CD8-positive, alpha-beta memory T cell (primary cell): Measurements from ENCODE around the gene C12orf42. TPM values are rescaled to one million over a fixed set of nuclear protein-coding genes. Genes with fewer than 3 reads are reported as not detected.

ENCODE experiments used
- CTCF ChIA-PET: fragments of 350-600 bp; sonication (Branson Sonifier 250); formaldehyde crosslinking; loops from one replicate; lab custom pipeline; 2021; ENCODE audit warnings: antibody characterized with exemption; lab: Charles Lee
- POLR2A ChIA-PET: fragments of 350-600 bp; sonication (Branson Sonifier 250); formaldehyde crosslinking; loops from one replicate; lab custom pipeline; 2021; ENCODE audit warnings: antibody characterized with exemption; lab: Charles Lee
- DNase-seq, 5 donors: peaks; one replicate each; pipeline versions ENCODE4 v3.0.0 to v3.0.0-alpha.2; 2020 to 2022; ENCODE audit warnings: mixed read lengths in 1 of 5
- H3K27ac ChIP-seq: one replicate; pipeline ENCODE4 v1.7.0; 2013; ENCODE audit warnings: low read depth, mild to moderate bottlenecking, low read length, moderate library complexity
- H3K27me3 ChIP-seq: 2 replicates; pipeline ENCODE4 v1.7.0; 2013; ENCODE audit warnings: low read length, mild to moderate bottlenecking; ENCODE audit not compliant: insufficient read depth, poor library complexity, severe bottlenecking
- H3K36me3 ChIP-seq: 2 replicates; pipeline ENCODE4 v1.7.0; 2013; ENCODE audit warnings: mild to moderate bottlenecking, low read length, moderate library complexity; ENCODE audit not compliant: insufficient read depth
- H3K4me1 ChIP-seq: 2 replicates; pipeline ENCODE4 v1.7.0; 2013; ENCODE audit warnings: mild to moderate bottlenecking, low read length, moderate library complexity; ENCODE audit not compliant: insufficient read depth
- H3K4me3 ChIP-seq: 2 replicates; pipeline ENCODE4 v1.7.0; 2013; ENCODE audit warnings: mild to moderate bottlenecking, low read length
- H3K9me3 ChIP-seq: 2 replicates; pipeline ENCODE4 v1.7.0; 2013; ENCODE audit warnings: mild to moderate bottlenecking, low read length
- H3K27ac Mint-ChIP-seq, 8 donors: one replicate each; pipeline ENCODE4 v1.8.0; 2020 to 2021; ENCODE audit warnings: mixed read lengths in 8 of 8, mild to moderate bottlenecking in 6 of 8, inconsistent platforms in 3 of 8, moderate library complexity in 3 of 8
- H3K27me3 Mint-ChIP-seq, 2 donors: one replicate each; pipeline ENCODE4 v1.8.0; 2020 to 2021; ENCODE audit warnings: mixed read lengths in 2 of 2, mild to moderate bottlenecking in 1 of 2, moderate library complexity in 1 of 2
- H3K36me3 Mint-ChIP-seq, 3 donors: one replicate each; pipeline ENCODE4 v1.8.0; 2020 to 2021; ENCODE audit warnings: mixed read lengths in 3 of 3, inconsistent platforms in 1 of 3, mild to moderate bottlenecking in 1 of 3
- H3K4me1 Mint-ChIP-seq, 3 donors: one replicate each; pipeline ENCODE4 v1.8.0; 2020 to 2021; ENCODE audit warnings: mixed read lengths in 3 of 3, inconsistent platforms in 1 of 3, mild to moderate bottlenecking in 1 of 3
- H3K4me3 Mint-ChIP-seq, 7 donors: one replicate each; pipeline ENCODE4 v1.8.0; 2020 to 2021; ENCODE audit warnings: mixed read lengths in 7 of 7, mild to moderate bottlenecking in 6 of 7, moderate library complexity in 4 of 7, inconsistent platforms in 2 of 7
- H3K9me3 Mint-ChIP-seq, 5 donors: one replicate each; pipeline ENCODE4 v1.8.0; 2020 to 2022; ENCODE audit warnings: mixed read lengths in 5 of 5, mild to moderate bottlenecking in 3 of 5, moderate library complexity in 2 of 5, inconsistent platforms in 1 of 5
- polyA plus RNA-seq: library from polyadenylated mRNA; unstranded; fragments of 300-500 nt; fragmentation: Illumina TruSeq; gene quantifications from one replicate; pipeline ENCODE4 v1.2.3, GENCODE V29; 2021
- total RNA-seq, 2 experiments: library from RNA; stranded (reverse); gene quantifications; one replicate each; pipeline ENCODE4 v1.2.3, GENCODE V29; 2021

C12orf42 gene
- total and polyA plus RNA-seq, 3 experiments from 2014 or later, result 1.2 to 6.8 (median 1.2) TPM

- Histone ChIP-seq H3K4me3 (no peak overlapping the region), H3K27ac (no peak overlapping the region), H3K9me3 (no peaks in the 10 kb centered on the region), H3K4me1 (no peaks in the 10 kb centered on the region), H3K27me3 (no peaks in the 10 kb centered on the region), H3K36me3 (no peaks in the 10 kb centered on the region)
- no peaks in the 10 kb centered on the region for H3K9me3 Mint-ChIP-seq
- no peak overlapping the region for H3K27ac Mint-ChIP-seq
- no peak for DNase-seq
- CTCF ChIA-PET, result no interaction called here
- peaks cover 0 to 2% of the 10 kb centered on the region in 2 donors for H3K27me3 Mint-ChIP-seq
- H3K4me3 Mint-ChIP-seq, result no peak overlapping the region
- POLR2A ChIA-PET, result no interaction called here
- H3K36me3 Mint-ChIP-seq, result peaks cover 0 to 10% (median 10%) of the 10 kb centered on the region in 3 donors
- peaks cover 5 to 12% (median 9%) of the 10 kb centered on the region in 3 donors for H3K4me1 Mint-ChIP-seq
Observed at GRCh38 chr12:103350116-103350515, 145.7 kb downstream of the C12orf42 start.

GRCh38 chr12:103348935-103349334 is 146.8 kb downstream of the C12orf42 start:
- ChIA-PET CTCF (no interaction called here), POLR2A (no interaction called here)
- H3K4me3 ChIP-seq, result no peak overlapping the region
- no peaks in the 10 kb centered on the region for H3K36me3 ChIP-seq
- H3K27me3 Mint-ChIP-seq, result peaks cover 0 to 2% of the 10 kb centered on the region in 2 donors
- H3K4me1 ChIP-seq, result no peaks in the 10 kb centered on the region
- H3K9me3 ChIP-seq, result no peaks in the 10 kb centered on the region
- no peak overlapping the region for H3K27ac ChIP-seq
- H3K9me3 Mint-ChIP-seq, result no peaks in the 10 kb centered on the region
- H3K36me3 Mint-ChIP-seq, result peaks cover 0 to 9% (median 8%) of the 10 kb centered on the region in 3 donors
- no peaks in the 10 kb centered on the region for H3K27me3 ChIP-seq
- DNase-seq, result no peak
- peak overlapping the region in 2 of 8 donors; percentile 15 to 16 for H3K27ac Mint-ChIP-seq
- peaks cover 5 to 12% (median 9%) of the 10 kb centered on the region in 3 donors for H3K4me1 Mint-ChIP-seq
- no peak overlapping the region for H3K4me3 Mint-ChIP-seq

GRCh38 chr12:103336940-103337339 is 158.8 kb downstream of the C12orf42 start:
- no peaks in the 10 kb centered on the region for H3K27me3 ChIP-seq
- H3K4me1 Mint-ChIP-seq, result peaks cover 0 to 2% (median 0%) of the 10 kb centered on the region in 3 donors
- H3K27me3 Mint-ChIP-seq, result peaks cover 0 to 1% of the 10 kb centered on the region in 2 donors
- CTCF ChIA-PET, result no interaction called here
- H3K9me3 Mint-ChIP-seq, result peaks cover 0 to 4% (median 2%) of the 10 kb centered on the region in 5 donors
- POLR2A ChIA-PET, result no interaction called here
- H3K27ac ChIP-seq, result no peak overlapping the region
- H3K4me1 ChIP-seq, result no peaks in the 10 kb centered on the region
- H3K4me3 Mint-ChIP-seq, result no peak overlapping the region
- H3K9me3 ChIP-seq, result no peaks in the 10 kb centered on the region
- H3K36me3 Mint-ChIP-seq, result peaks cover 0 to 10% (median 0%) of the 10 kb centered on the region in 3 donors
- no peaks in the 10 kb centered on the region for H3K36me3 ChIP-seq
- DNase-seq, result no peak
- H3K4me3 ChIP-seq, result no peak overlapping the region
- no peak overlapping the region for H3K27ac Mint-ChIP-seq

- peaks cover 0 to 3% (median 0%) of the 10 kb centered on the region in 3 donors for H3K36me3 Mint-ChIP-seq
- CTCF ChIA-PET, result no interaction called here
- peaks cover 0 to 2% (median 0%) of the 10 kb centered on the region in 5 donors for H3K9me3 Mint-ChIP-seq
Observed at GRCh38 chr12:103334466-103334865, 161.3 kb downstream of the C12orf42 start.

GRCh38 chr12:103333676-103334075 is 162.1 kb downstream of the C12orf42 start:
- Mint-ChIP-seq H3K27me3 (peaks cover 0 to 1% of the 10 kb centered on the region in 2 donors), H3K4me3 (no peak overlapping the region), H3K4me1 (peaks cover 0 to 2% (median 0%) of the 10 kb centered on the region in 3 donors), H3K27ac (no peak overlapping the region), H3K36me3 (peaks cover 0 to 4% (median 0%) of the 10 kb centered on the region in 3 donors), H3K9me3 (no peaks in the 10 kb centered on the region)
- Histone ChIP-seq H3K4me1 (no peaks in the 10 kb centered on the region), H3K4me3 (no peak overlapping the region), H3K9me3 (no peaks in the 10 kb centered on the region), H3K27ac (no peak overlapping the region), H3K27me3 (no peaks in the 10 kb centered on the region), H3K36me3 (no peaks in the 10 kb centered on the region)
- POLR2A ChIA-PET, result no interaction called here
- DNase-seq, result no peak
- CTCF ChIA-PET, result no interaction called here

More at GRCh38 chr12:103334466-103334865, 161.3 kb downstream of the C12orf42 start:
- H3K4me1 ChIP-seq, result no peaks in the 10 kb centered on the region
- no peaks in the 10 kb centered on the region for H3K36me3 ChIP-seq
- H3K27me3 ChIP-seq, result no peaks in the 10 kb centered on the region
- peaks cover 0 to 2% (median 0%) of the 10 kb centered on the region in 3 donors for H3K4me1 Mint-ChIP-seq
- POLR2A ChIA-PET, result no interaction called here
- H3K9me3 ChIP-seq, result no peaks in the 10 kb centered on the region
- no peak overlapping the region for H3K27ac ChIP-seq
- no peak for DNase-seq
- no peak overlapping the region for H3K4me3 Mint-ChIP-seq
- H3K27me3 Mint-ChIP-seq, result peaks cover 0 to 1% of the 10 kb centered on the region in 2 donors
- no peak overlapping the region for H3K4me3 ChIP-seq
- no peak overlapping the region for H3K27ac Mint-ChIP-seq

- no peak for DNase-seq
- Histone ChIP-seq H3K36me3 (no peaks in the 10 kb centered on the region), H3K4me1 (no peaks in the 10 kb centered on the region), H3K27me3 (no peaks in the 10 kb centered on the region), H3K27ac (no peak overlapping the region), H3K4me3 (no peak overlapping the region), H3K9me3 (no peaks in the 10 kb centered on the region)
- ChIA-PET CTCF (no interaction called here), POLR2A (no interaction called here)
- no peaks in the 10 kb centered on the region for H3K27me3 Mint-ChIP-seq
- H3K4me3 Mint-ChIP-seq, result no peak overlapping the region
- peak overlapping the region in 1 of 8 donors; percentile 21 for H3K27ac Mint-ChIP-seq
- peaks cover 0 to 2% (median 0%) of the 10 kb centered on the region in 3 donors for H3K36me3 Mint-ChIP-seq
- no peaks in the 10 kb centered on the region for H3K9me3 Mint-ChIP-seq
- peaks cover 0 to 2% (median 0%) of the 10 kb centered on the region in 3 donors for H3K4me1 Mint-ChIP-seq
Observed at GRCh38 chr12:103331643-103332042, 164.1 kb downstream of the C12orf42 start.

GRCh38 chr12:103330672-103331071 is 165.1 kb downstream of the C12orf42 start:
- no peaks in the 10 kb centered on the region for H3K36me3 ChIP-seq
- ChIA-PET POLR2A (no interaction called here), CTCF (no interaction called here)
- H3K27me3 Mint-ChIP-seq, result no peaks in the 10 kb centered on the region
- H3K9me3 ChIP-seq, result no peaks in the 10 kb centered on the region
- no peak overlapping the region for H3K27ac Mint-ChIP-seq
- no peaks in the 10 kb centered on the region for H3K9me3 Mint-ChIP-seq
- no peaks in the 10 kb centered on the region for H3K4me1 ChIP-seq
- no peak overlapping the region for H3K27ac ChIP-seq
- peaks cover 0 to 5% (median 0%) of the 10 kb centered on the region in 3 donors for H3K36me3 Mint-ChIP-seq
- no peak overlapping the region for H3K4me3 ChIP-seq
- DNase-seq, result no peak
- H3K27me3 ChIP-seq, result no peaks in the 10 kb centered on the region
- no peaks in the 10 kb centered on the region for H3K4me1 Mint-ChIP-seq
- H3K4me3 Mint-ChIP-seq, result no peak overlapping the region

GRCh38 chr12:103327676-103328075 is 168.1 kb downstream of the C12orf42 start:
- ChIA-PET CTCF (no interaction called here), POLR2A (no interaction called here)
- Histone ChIP-seq H3K4me3 (no peak overlapping the region), H3K36me3 (no peaks in the 10 kb centered on the region), H3K27ac (no peak overlapping the region), H3K27me3 (no peaks in the 10 kb centered on the region), H3K9me3 (no peaks in the 10 kb centered on the region), H3K4me1 (no peaks in the 10 kb centered on the region)
- no peak overlapping the region for H3K4me3 Mint-ChIP-seq
- H3K9me3 Mint-ChIP-seq, result peaks cover 0 to 2% (median 0%) of the 10 kb centered on the region in 5 donors
- peaks cover 0 to 9% (median 1%) of the 10 kb centered on the region in 3 donors for H3K36me3 Mint-ChIP-seq
- H3K4me1 Mint-ChIP-seq, result no peaks in the 10 kb centered on the region
- DNase-seq, result no peak
- H3K27ac Mint-ChIP-seq, result no peak overlapping the region
- H3K27me3 Mint-ChIP-seq, result no peaks in the 10 kb centered on the region
